ENCODE data around the gene OR10A3. TPM values are rescaled to one million over a fixed set of nuclear protein-coding genes. Genes with fewer than 3 reads are reported as not detected.

OR10A3 gene
- total and polyA plus RNA-seq, 11 donors, result not detected

DNA sequence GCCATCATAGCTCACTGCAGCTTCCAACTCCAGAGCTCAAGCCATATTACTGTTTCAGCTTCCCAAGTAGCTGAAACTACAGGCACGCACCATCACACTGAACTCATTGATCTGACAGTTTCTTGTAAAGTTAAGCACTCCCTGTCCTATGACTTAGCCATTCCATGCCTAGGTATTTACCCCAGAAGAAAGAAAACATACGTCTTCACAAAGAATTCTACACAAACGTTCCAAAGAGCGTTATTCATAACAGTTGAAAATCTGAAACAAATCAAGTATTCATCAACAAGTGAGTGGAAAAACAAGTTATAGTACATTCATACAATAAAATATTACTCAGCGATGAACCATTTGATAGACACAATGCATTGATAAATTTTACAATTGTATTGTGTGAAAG is 31.5 kb upstream of the OR10A3 start:
- intact Hi-C loops (cut with DNase I), result no loop called here
- Histone ChIP-seq H3K27ac (no peak overlapping the region), H3K4me1 (no peaks in the 10 kb centered on the region), H3K4me3 (no peak overlapping the region), H3K9me3 (no peaks in the 10 kb centered on the region), H3K36me3 (no peaks in the 10 kb centered on the region), H3K27me3 (no peaks in the 10 kb centered on the region)
- WGBS, 4 donors, result 88 to 92% (median 90%) methylated on average over 5 of the region's 5 CpGs
- no peak for TF ChIP-seq POLR2A (IDR thresholded peaks at IDR 0.05)
- TF ChIP-seq, protein P1, sequence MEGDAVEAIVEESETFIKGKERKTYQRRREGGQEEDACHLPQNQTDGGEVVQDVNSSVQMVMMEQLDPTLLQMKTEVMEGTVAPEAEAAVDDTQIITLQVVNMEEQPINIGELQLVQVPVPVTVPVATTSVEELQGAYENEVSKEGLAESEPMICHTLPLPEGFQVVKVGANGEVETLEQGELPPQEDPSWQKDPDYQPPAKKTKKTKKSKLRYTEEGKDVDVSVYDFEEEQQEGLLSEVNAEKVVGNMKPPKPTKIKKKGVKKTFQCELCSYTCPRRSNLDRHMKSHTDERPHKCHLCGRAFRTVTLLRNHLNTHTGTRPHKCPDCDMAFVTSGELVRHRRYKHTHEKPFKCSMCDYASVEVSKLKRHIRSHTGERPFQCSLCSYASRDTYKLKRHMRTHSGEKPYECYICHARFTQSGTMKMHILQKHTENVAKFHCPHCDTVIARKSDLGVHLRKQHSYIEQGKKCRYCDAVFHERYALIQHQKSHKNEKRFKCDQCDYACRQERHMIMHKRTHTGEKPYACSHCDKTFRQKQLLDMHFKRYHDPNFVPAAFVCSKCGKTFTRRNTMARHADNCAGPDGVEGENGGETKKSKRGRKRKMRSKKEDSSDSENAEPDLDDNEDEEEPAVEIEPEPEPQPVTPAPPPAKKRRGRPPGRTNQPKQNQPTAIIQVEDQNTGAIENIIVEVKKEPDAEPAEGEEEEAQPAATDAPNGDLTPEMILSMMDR (IDR thresholded peaks at IDR 0.05), result no peak
- ATAC-seq, result no peak
- no peak for DNase-seq

DNA sequence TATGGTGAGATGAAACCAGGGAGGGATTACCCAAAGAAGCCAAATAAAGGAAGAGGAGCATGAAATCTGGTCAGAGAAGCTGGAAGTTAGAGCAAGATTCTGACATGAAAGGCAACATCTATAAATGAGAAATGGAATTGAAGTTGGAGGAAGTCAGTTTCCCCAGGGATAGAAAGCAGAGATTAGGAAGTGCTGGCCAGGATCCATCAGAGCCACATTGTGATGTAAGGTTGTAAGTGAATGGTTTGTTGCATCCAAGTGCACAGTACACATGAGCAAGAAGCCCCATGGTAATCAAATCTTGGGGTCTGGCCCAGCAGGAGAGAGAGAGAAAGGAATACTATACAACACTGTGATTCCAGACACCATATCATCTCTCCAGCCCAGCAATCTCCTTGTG is 30.3 kb upstream of the OR10A3 start:
- intact Hi-C loops (cut with DNase I), result no loop called here
- no peak overlapping the region for H3K4me3 ChIP-seq
- no peaks in the 10 kb centered on the region for H3K36me3 ChIP-seq
- no peak for TF ChIP-seq POLR2A (IDR thresholded peaks at IDR 0.05)
- TF ChIP-seq, protein P1 (IDR thresholded peaks at IDR 0.05), result no peak
- ATAC-seq (no peak), DNase-seq (no peak)
- H3K27ac ChIP-seq, result no peak overlapping the region
- no peaks in the 10 kb centered on the region for H3K27me3 ChIP-seq
- no peaks in the 10 kb centered on the region for H3K4me1 ChIP-seq
- no peaks in the 10 kb centered on the region for H3K9me3 ChIP-seq

DNA sequence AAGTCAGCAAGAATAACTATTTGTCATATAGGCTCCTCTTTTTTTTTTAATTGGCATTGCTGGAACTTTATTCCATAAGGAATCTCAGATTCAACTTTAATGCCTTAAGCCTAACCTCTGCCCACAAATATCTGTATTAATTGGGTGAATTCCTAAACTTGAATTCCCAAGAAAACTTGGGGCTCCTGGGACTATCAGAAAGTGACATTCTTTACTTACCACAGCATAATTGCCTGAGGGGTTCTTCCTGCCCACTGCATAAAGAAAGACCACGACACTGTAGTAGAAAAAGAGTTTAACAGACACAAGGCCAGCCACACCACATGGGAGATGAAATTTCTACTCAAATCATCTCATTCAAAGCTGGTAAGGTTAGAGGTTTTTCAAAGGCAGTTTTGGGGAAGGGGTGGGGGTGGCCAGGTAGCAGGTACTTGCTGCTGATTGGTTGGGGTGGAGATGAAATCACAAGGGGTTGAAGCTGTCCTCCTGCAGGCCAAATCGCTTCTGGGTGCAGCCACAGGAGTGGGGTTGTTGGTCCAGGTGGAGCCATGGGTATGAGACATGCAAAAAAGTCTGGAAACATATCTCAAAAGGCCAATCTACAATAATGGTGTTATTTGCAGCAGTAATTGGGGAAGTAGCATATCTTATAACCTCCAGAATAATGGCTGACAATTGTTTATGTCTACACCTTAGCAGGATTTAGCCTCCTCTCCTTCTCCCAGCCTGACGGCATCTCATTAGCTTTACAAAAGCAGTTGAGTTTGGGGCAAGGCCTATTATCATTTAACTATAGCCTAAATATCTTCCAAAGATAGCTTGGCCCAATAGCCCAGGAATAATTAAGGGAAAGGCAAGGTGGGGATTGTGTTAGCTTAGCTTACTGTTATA is 28.5 kb upstream of the OR10A3 start:
- Histone ChIP-seq H3K4me1 (no peaks in the 10 kb centered on the region), H3K4me3 (no peak overlapping the region), H3K9me3 (no peaks in the 10 kb centered on the region), H3K27ac (no peak overlapping the region), H3K36me3 (no peaks in the 10 kb centered on the region), H3K27me3 (no peaks in the 10 kb centered on the region)
- intact Hi-C loops (cut with DNase I), result no loop called here
- WGBS, 4 donors, result 60 to 72% (median 64%) methylated on average over 3 of the region's 3 CpGs
- DNase-seq, result no peak
- no peak for TF ChIP-seq POLR2A (IDR thresholded peaks at IDR 0.05)
- TF ChIP-seq, protein P1 (IDR thresholded peaks at IDR 0.05), result no peak
- no peak for ATAC-seq

GRCh38 chr11:7968686-7969085 is 27.2 kb upstream of the OR10A3 start:
- H3K27ac ChIP-seq, result no peak overlapping the region
- H3K4me1 ChIP-seq, result no peaks in the 10 kb centered on the region
- H3K27me3 ChIP-seq, result no peaks in the 10 kb centered on the region
- H3K9me3 ChIP-seq, result no peaks in the 10 kb centered on the region
- TF ChIP-seq, protein P1 (IDR thresholded peaks at IDR 0.05), result no peak
- TF ChIP-seq POLR2A (IDR thresholded peaks at IDR 0.05), result no peak
- no peak overlapping the region for H3K4me3 ChIP-seq
- no peaks in the 10 kb centered on the region for H3K36me3 ChIP-seq
- ATAC-seq (no peak), DNase-seq (no peak)
- intact Hi-C loops (cut with DNase I), result no loop called here
- WGBS, 4 donors, result 36 to 48% (median 39%) methylated on average over 2 of the region's 2 CpGs
